GM12892 (cell line): ENCODE results near the gene EARS2.
"Not testable (repeated sequence)": the region's sequence is repeated elsewhere in the genome, so short reads cannot be mapped to it uniquely, and the experiment has no call there.

ENCODE experiments used
- POLR2A ChIP-seq: IDR thresholded peaks from 2 replicates; pipeline ENCODE4 v1.6.1; 2011; ENCODE audit warnings: low read depth, low read length, control low read depth
- POLR2AphosphoS5 ChIP-seq: IDR thresholded peaks from 2 replicates; pipeline ENCODE4 v1.6.1; 2011; ENCODE audit warnings: low read depth, low read length, control low read depth
- TAF1 ChIP-seq: IDR thresholded peaks from 2 replicates; pipeline ENCODE4 v1.6.1; 2011; ENCODE audit warnings: low read depth, mild to moderate bottlenecking, control low read depth, low read length, borderline replicate concordance

- TF ChIP-seq POLR2AphosphoS5, POLR2A, TAF1: not testable (repeated sequence)
Measured at GRCh38 chr16:23483492-23483891, 73.7 kb downstream of the EARS2 start.
